Astrocyte of the cerebellum (primary cell): ENCODE results near the gene PSMA7.

Experiments used
- DNase-seq: peaks from one replicate; pipeline ENCODE4 v3.0.0-alpha.2; 2011; ENCODE audit warnings: low read depth
- H3K4me3 ChIP-seq: 2 replicates; pipeline ENCODE4 v1.5.1; 2011; ENCODE audit warnings: mild to moderate bottlenecking, low read depth, low read length, moderate library complexity
- in situ Hi-C: cut with HindIII; loops from 2 replicates; pipeline ENCODE4 v1.10.0; 2017; ENCODE audit warnings: low sequenced_read_pairs
- TF ChIP-seq, protein P1 (sequence below): IDR thresholded peaks from 2 replicates; pipeline ENCODE4 v1.5.1; 2012; ENCODE audit warnings: low read length, low read depth, moderate library complexity, mild to moderate bottlenecking; ENCODE audit errors: missing control alignments

PSMA7 gene

DNA sequence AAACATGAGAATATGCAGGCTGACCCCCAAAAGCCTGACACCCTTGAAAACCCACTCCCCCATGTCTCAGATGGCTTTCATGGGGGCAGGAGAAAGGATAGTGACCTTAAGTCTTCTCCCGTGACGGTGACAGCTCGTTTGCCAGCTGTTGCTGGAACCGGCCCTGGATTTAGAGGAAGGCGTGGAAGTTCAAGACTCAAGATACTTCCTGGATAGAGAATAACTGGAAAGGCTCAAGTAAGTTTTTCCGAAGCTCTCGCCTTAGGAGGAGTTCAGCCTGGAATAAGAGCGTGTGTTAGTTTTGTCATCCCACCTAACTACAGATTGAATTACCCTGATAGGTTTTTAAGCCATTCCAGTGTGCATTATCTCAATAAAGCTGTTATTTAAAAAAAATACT lies 28.1 kb upstream of the PSMA7 start:
- no peak for DNase-seq
- TF ChIP-seq, protein P1, sequence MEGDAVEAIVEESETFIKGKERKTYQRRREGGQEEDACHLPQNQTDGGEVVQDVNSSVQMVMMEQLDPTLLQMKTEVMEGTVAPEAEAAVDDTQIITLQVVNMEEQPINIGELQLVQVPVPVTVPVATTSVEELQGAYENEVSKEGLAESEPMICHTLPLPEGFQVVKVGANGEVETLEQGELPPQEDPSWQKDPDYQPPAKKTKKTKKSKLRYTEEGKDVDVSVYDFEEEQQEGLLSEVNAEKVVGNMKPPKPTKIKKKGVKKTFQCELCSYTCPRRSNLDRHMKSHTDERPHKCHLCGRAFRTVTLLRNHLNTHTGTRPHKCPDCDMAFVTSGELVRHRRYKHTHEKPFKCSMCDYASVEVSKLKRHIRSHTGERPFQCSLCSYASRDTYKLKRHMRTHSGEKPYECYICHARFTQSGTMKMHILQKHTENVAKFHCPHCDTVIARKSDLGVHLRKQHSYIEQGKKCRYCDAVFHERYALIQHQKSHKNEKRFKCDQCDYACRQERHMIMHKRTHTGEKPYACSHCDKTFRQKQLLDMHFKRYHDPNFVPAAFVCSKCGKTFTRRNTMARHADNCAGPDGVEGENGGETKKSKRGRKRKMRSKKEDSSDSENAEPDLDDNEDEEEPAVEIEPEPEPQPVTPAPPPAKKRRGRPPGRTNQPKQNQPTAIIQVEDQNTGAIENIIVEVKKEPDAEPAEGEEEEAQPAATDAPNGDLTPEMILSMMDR = no peak
- H3K4me3 ChIP-seq = no peak overlapping the region
- in situ Hi-C loops = no loop called here

DNA sequence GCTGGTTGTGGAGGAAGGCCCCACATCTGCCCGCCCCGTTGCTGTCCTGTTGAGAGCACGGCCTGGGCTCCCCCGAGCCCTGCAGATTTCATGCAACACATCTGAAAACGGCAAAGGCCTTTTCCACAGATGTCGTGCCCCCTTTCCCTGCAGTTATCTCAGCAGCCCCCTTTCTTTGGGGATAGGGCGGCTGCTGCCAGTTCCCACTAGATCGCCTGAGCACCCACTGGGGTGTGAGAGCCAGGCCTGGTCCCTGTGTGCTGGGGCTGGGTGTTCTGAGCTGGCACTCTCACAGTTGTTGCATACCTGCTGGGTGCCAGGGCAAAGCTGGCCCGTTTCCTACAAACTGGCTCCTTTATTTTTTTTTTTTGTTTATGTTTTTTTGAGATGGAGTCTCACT lies 27.3 kb upstream of the PSMA7 start:
- no peak overlapping the region for H3K4me3 ChIP-seq
- TF ChIP-seq, protein P1 = no peak
- in situ Hi-C loops = no loop called here
- no peak for DNase-seq

DNA sequence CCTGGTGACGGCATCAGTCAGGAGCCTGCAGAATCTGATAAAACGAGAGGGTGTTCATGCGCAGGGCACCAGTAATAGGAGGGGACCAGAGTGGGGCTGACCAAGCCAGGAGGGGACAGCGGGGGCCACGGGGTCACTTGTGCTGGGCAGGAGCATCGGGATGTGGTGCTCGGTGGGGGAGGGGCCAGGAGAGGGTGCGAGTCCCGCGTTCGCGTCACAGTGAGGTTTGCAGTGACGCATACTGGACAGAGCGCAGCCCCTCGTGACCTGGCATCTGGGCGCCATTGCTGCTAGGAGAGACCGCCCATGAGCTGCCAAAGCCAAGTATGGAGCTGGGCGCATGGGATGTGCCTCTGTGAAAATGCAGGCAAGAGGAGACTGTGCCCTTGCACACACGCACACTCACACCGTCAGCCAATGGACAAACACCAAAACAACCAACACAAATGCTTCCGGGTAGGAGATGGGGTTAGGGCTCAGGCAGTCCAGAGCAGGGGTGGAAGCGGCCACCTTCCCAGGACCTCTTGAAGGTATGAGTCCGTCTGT lies 25.8 kb upstream of the PSMA7 start:
- in situ Hi-C loops = no loop called here
- no peak overlapping the region for H3K4me3 ChIP-seq
- DNase-seq = no peak
- TF ChIP-seq, protein P1 = no peak

DNA sequence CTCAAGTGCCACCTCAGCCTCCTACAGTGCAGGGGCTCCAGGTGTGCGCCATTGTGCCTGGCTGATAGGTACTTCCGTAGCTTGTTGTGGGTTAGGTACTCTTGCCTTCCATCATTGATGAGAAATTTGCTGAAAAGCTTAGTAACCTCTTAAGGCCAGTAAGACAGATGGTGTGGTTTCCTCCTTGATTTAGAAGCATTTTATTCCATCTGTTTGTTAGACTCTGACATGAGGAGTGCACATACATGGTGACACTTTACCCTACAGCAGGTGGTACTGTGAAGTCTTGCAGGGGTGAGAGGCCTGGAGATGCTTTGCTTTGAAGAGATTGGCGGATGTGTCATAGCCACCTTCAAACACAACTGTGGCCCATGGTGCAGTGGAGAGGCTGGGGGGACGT lies 24.9 kb upstream of the PSMA7 start:
- in situ Hi-C loops = no loop called here
- no peak overlapping the region for H3K4me3 ChIP-seq
- DNase-seq = no peak
- TF ChIP-seq, protein P1 = no peak

DNA sequence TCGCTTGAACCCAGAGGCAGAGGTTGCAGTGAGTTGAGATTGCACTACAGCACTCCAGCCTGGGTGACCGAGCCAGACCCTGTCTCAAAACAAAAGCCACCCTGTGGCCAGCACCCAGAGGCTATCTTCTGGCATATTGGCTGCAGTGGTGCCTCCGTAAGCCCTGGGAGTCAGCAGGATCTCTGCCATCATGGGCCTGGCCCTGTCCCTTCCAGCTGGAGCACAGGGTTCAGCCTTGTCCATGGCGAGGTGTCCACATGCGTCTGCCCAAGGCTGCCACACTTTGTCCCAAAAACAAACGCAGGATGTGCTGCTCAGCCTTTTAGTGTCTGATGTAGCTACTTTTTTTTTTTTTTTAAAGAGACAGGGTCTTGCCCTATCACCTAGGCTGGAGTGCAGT lies 24.3 kb upstream of the PSMA7 start:
- TF ChIP-seq, protein P1 = no peak
- H3K4me3 ChIP-seq = no peak overlapping the region
- in situ Hi-C loops = no loop called here
- DNase-seq = no peak

DNA sequence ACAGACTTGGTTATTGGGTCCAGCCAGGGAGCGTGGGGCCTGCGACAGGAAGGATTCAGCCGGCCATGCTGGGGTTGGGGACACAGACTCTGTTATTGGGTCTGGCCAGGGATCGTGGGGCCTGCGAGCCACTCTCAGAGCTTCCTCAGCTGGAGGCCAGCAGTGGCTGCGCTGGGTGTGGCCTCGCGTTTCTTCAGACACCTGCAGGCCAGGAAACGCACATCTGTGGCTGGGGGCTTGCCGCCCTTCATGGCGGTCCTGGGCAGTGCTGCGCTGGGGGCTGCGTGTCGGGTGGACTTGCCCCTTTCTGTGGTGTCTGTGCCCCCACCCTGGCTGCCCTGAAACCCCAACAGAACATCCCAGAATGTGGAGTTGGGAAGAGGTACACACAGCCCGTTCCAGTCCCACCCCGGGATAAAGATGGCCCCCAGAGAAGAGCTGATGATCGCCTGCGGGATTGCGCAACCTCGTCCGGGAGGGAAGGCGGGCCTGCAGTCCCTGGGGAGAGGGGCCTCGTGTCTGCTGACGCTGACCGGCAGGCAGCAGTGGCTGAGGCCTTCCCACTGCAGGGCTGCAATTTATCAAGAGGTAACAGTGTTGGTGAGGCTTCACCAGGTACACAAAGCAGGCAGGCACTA lies 22.7 kb upstream of the PSMA7 start:
- H3K4me3 ChIP-seq = no peak overlapping the region
- in situ Hi-C loops = no loop called here
- TF ChIP-seq, protein P1 = no peak
- no peak for DNase-seq
